AG20443 (cell line): Measurements from ENCODE around the gene CXCL1.

Experiments
- DNase-seq: peaks from one replicate; pipeline ENCODE4 v3.0.0; 2012; ENCODE audit warnings: low spot score, mixed read lengths

The CXCL1 gene

GRCh38 chr4:73869130-73870055 lies at the start of gene CXCL1:
TSS of gene CXCL1 (plus strand) at chr4:73869393. CDS start at chr4:73869471, 78 bp downstream.
- DNase-seq, result peak; percentile 63

GRCh38 chr4:73821325-73821724 lies 47.9 kb upstream of the CXCL1 start:
- no peak for DNase-seq

- DNase-seq, result no peak
Observed at GRCh38 chr4:73822389-73822788, 46.8 kb upstream of the CXCL1 start.

- no peak for DNase-seq
Observed at GRCh38 chr4:73822812-73823504, 46.2 kb upstream of the CXCL1 start.

- DNase-seq, result no peak
Observed at GRCh38 chr4:73823760-73824159, 45.4 kb upstream of the CXCL1 start.

- DNase-seq, result no peak
Observed at GRCh38 chr4:73828956-73829355, 40.2 kb upstream of the CXCL1 start.

GRCh38 chr4:73831569-73831968 lies 37.6 kb upstream of the CXCL1 start:
- DNase-seq, result peak; percentile 40

- DNase-seq, result no peak
Observed at GRCh38 chr4:73832651-73833237, 36.4 kb upstream of the CXCL1 start.

- peak; percentile 63 for DNase-seq
Observed at GRCh38 chr4:73836373-73837279, 32.6 kb upstream of the CXCL1 start, which contains the start of gene CXCL6. TSS of gene CXCL6 (plus strand) at chr4:73836678. CDS start at chr4:73836751, 73 bp downstream.

- DNase-seq, result no peak
Observed at GRCh38 chr4:73839071-73839470, 30.1 kb upstream of the CXCL1 start.

- no peak for DNase-seq
Observed at GRCh38 chr4:73839715-73840114, 29.5 kb upstream of the CXCL1 start.

- no peak for DNase-seq
Observed at GRCh38 chr4:73841243-73841925, 27.8 kb upstream of the CXCL1 start.

- DNase-seq, result no peak
Observed at GRCh38 chr4:73842696-73843095, 26.5 kb upstream of the CXCL1 start.

- no peak for DNase-seq
Observed at GRCh38 chr4:73843369-73843768, 25.8 kb upstream of the CXCL1 start.

- DNase-seq, result peak; percentile 33
Observed at GRCh38 chr4:73844345-73844744, 24.8 kb upstream of the CXCL1 start.

- no peak for DNase-seq
Observed at GRCh38 chr4:73844806-73845205, 24.4 kb upstream of the CXCL1 start.

- DNase-seq, result no peak
Observed at GRCh38 chr4:73847526-73848182, 21.5 kb upstream of the CXCL1 start.

- no peak for DNase-seq
Observed at GRCh38 chr4:73848183-73848777, 20.9 kb upstream of the CXCL1 start.

GRCh38 chr4:73850261-73850970 lies 18.8 kb upstream of the CXCL1 start:
- no peak for DNase-seq
